ENCODE results near the gene TBC1D17. TPM values are rescaled to one million over a fixed set of nuclear protein-coding genes. Genes with fewer than 3 reads are reported as not detected.
A peak's percentile ranks its signal among the peaks of the same experiment; 100 is the strongest.

TBC1D17 gene
- total RNA-seq, 4 donors from 2014 or later = 48.7 to 84.3 (median 66.4) TPM

DNA sequence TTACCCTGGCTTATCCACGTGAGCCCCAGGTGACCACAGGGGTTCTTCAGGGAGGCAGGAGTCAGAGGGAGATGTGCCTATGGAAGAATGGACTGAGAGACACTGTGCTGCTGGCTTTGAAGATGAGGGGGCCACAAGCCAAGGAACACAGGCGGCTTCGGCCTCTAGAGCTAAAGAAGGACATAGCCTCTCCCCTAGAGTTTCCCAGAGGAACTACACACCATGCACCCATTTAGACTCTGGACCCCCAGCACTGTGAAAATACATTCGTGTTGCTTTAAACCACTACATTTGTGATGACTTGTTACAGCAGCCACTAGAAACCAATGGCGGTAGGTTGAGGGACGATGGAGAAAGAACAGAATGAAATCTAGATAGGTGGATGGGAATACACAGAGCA, 37.8 kb downstream of the TBC1D17 start:
- peaks cover 0 to 4% of the 10 kb centered on the region in 2 donors for H3K4me1 ChIP-seq
- in situ Hi-C loops (cut with MboI; ENCODE audit: low sequenced_read_pairs in 4 of 4) = no loop called here
- ATAC-seq (no peak), DNase-seq (no peak)
- TF ChIP-seq, protein P1, sequence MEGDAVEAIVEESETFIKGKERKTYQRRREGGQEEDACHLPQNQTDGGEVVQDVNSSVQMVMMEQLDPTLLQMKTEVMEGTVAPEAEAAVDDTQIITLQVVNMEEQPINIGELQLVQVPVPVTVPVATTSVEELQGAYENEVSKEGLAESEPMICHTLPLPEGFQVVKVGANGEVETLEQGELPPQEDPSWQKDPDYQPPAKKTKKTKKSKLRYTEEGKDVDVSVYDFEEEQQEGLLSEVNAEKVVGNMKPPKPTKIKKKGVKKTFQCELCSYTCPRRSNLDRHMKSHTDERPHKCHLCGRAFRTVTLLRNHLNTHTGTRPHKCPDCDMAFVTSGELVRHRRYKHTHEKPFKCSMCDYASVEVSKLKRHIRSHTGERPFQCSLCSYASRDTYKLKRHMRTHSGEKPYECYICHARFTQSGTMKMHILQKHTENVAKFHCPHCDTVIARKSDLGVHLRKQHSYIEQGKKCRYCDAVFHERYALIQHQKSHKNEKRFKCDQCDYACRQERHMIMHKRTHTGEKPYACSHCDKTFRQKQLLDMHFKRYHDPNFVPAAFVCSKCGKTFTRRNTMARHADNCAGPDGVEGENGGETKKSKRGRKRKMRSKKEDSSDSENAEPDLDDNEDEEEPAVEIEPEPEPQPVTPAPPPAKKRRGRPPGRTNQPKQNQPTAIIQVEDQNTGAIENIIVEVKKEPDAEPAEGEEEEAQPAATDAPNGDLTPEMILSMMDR (IDR thresholded peaks at IDR 0.05 in 4 of 5, conservative IDR thresholded peaks at IDR 0.05 in 1 of 5) = no peak
- no peak for TF ChIP-seq POLR2A (IDR thresholded peaks at IDR 0.05)
- no peak overlapping the region for H3K4me3 ChIP-seq
- H3K27me3 ChIP-seq = no peaks in the 10 kb centered on the region
- no peak overlapping the region for H3K27ac ChIP-seq
- intact Hi-C loops (cut with DNase I; ENCODE audit: low total_unique reads) = no loop called here
- H3K36me3 ChIP-seq = peaks cover 0 to 20% of the 10 kb centered on the region in 2 donors
- H3K9me3 ChIP-seq = no peaks in the 10 kb centered on the region

GRCh38 chr19:49916839-49917733, 39.6 kb downstream of the TBC1D17 start:
- H3K27ac ChIP-seq = peak overlapping the region in 1 of 4 donors; percentile 18
- peak in 1 of 2 donors; percentile 33 for ATAC-seq
- H3K36me3 ChIP-seq = peaks cover 0 to 20% of the 10 kb centered on the region in 2 donors

GRCh38 chr19:49918089-49918488, 40.6 kb downstream of the TBC1D17 start:
- H3K4me1 ChIP-seq = no peaks in the 10 kb centered on the region
- H3K27ac ChIP-seq = peak overlapping the region in 1 of 4 donors; percentile 18
- DNase-seq (no peak), ATAC-seq (no peak)
- in situ Hi-C loops (cut with MboI; ENCODE audit: low sequenced_read_pairs in 4 of 4) (no loop called here), intact Hi-C loops (cut with DNase I; ENCODE audit: low total_unique reads) (no loop called here)
- TF ChIP-seq, protein P1 (IDR thresholded peaks at IDR 0.05 in 4 of 5, conservative IDR thresholded peaks at IDR 0.05 in 1 of 5) = no peak
- no peak for TF ChIP-seq POLR2A (IDR thresholded peaks at IDR 0.05)
- H3K27me3 ChIP-seq = no peaks in the 10 kb centered on the region
- H3K36me3 ChIP-seq = peaks cover 0 to 13% of the 10 kb centered on the region in 2 donors
- H3K9me3 ChIP-seq = no peaks in the 10 kb centered on the region
- no peak overlapping the region for H3K4me3 ChIP-seq

More at GRCh38 chr19:49916839-49917733, 39.6 kb downstream of the TBC1D17 start:
- H3K9me3 ChIP-seq = no peaks in the 10 kb centered on the region
- H3K27me3 ChIP-seq = no peaks in the 10 kb centered on the region
- no peak overlapping the region for H3K4me3 ChIP-seq
- TF ChIP-seq POLR2A (IDR thresholded peaks at IDR 0.05) = no peak
- TF ChIP-seq, protein P1 (IDR thresholded peaks at IDR 0.05 in 4 of 5, conservative IDR thresholded peaks at IDR 0.05 in 1 of 5) = no peak
- DNase-seq = peak in 1 of 2 donors; percentile 39
- H3K4me1 ChIP-seq = no peaks in the 10 kb centered on the region
- intact Hi-C loops (cut with DNase I; ENCODE audit: low total_unique reads) = no loop called here
- in situ Hi-C loops (cut with MboI; ENCODE audit: low sequenced_read_pairs in 4 of 4) = no loop called here

GRCh38 chr19:49920624-49921363, 43.3 kb downstream of the TBC1D17 start:
- H3K4me1 ChIP-seq = peaks cover 9 to 10% of the 10 kb centered on the region in 2 donors
- DNase-seq (no peak), ATAC-seq (no peak)
- H3K27me3 ChIP-seq = no peaks in the 10 kb centered on the region
- no peak overlapping the region for H3K27ac ChIP-seq
- in situ Hi-C loops (cut with MboI; ENCODE audit: low sequenced_read_pairs in 4 of 4) = no loop called here
- TF ChIP-seq, protein P1 (IDR thresholded peaks at IDR 0.05 in 4 of 5, conservative IDR thresholded peaks at IDR 0.05 in 1 of 5) = no peak
- TF ChIP-seq POLR2A (IDR thresholded peaks at IDR 0.05) = no peak
- intact Hi-C loops (cut with DNase I; ENCODE audit: low total_unique reads) = no loop called here
- H3K9me3 ChIP-seq = no peaks in the 10 kb centered on the region
- no peak overlapping the region for H3K4me3 ChIP-seq
- H3K36me3 ChIP-seq = peaks cover 0 to 16% of the 10 kb centered on the region in 2 donors
